Fibroblast of mammary gland (primary cell): ENCODE measurements around the gene CNOT4.

ENCODE experiments used
- DNase-seq: peaks from one replicate; pipeline ENCODE4 v3.0.0-alpha.2; 2010; ENCODE audit warnings: low read depth
- H3K4me3 ChIP-seq: 2 replicates; pipeline ENCODE4 v1.5.1; 2011; ENCODE audit warnings: low read depth, mild to moderate bottlenecking, low read length, moderate library complexity; ENCODE audit not compliant: control insufficient read depth
- TF ChIP-seq, protein P1 (sequence below): conservative IDR thresholded peaks from 2 replicates; pipeline ENCODE4 v1.5.1; 2011; ENCODE audit warnings: low read depth, low read length, inconsistent platforms; ENCODE audit not compliant: control insufficient read depth, insufficient read depth

The CNOT4 gene

GRCh38 chr7:135397689-135398088 lies 112.2 kb downstream of the CNOT4 start:
- no peak for DNase-seq
- TF ChIP-seq, protein P1, sequence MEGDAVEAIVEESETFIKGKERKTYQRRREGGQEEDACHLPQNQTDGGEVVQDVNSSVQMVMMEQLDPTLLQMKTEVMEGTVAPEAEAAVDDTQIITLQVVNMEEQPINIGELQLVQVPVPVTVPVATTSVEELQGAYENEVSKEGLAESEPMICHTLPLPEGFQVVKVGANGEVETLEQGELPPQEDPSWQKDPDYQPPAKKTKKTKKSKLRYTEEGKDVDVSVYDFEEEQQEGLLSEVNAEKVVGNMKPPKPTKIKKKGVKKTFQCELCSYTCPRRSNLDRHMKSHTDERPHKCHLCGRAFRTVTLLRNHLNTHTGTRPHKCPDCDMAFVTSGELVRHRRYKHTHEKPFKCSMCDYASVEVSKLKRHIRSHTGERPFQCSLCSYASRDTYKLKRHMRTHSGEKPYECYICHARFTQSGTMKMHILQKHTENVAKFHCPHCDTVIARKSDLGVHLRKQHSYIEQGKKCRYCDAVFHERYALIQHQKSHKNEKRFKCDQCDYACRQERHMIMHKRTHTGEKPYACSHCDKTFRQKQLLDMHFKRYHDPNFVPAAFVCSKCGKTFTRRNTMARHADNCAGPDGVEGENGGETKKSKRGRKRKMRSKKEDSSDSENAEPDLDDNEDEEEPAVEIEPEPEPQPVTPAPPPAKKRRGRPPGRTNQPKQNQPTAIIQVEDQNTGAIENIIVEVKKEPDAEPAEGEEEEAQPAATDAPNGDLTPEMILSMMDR: no peak
- no peak overlapping the region for H3K4me3 ChIP-seq

- H3K4me3 ChIP-seq: no peak overlapping the region
- TF ChIP-seq, protein P1: no peak
- DNase-seq: no peak
Observed at GRCh38 chr7:135392701-135393100, 117.2 kb downstream of the CNOT4 start.

DNA sequence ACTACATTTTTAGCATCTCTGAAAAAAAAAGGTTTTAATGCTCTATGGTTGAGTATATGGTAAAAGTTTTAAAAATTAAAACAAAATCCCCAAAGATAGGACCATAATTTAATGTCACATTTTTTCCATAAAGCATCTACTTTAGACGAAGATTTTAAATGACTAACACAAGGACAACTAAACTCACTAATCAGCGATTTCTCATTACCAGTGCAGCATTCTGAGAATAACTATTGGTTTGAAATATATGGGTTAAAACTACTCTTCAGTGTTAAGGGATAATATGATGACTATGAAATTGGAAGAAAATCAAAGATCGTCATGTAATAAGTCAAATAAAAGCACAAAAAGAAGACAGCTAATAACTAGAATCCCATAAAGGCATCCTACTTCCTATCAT lies 118.4 kb downstream of the CNOT4 start:
- no peak overlapping the region for H3K4me3 ChIP-seq
- TF ChIP-seq, protein P1: no peak
- no peak for DNase-seq

DNA sequence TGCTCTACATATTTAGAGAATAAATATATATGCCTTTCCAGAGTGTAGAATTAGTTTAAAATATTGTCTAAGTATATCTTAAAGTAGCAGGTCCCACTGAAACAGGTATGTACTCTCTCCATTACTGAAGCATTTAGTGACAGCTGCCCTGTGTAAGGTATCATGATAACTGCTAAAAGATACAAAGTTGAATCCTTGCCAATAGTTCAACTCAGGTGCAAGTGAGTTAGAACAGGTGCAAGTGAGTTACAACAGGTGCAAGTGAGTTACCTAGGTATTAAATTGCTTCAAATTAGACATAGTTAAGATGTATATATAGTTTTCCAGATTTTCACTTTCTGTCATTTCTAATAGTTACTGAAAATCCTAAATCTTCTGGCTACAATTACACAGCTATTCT lies 119.1 kb downstream of the CNOT4 start:
- no peak overlapping the region for H3K4me3 ChIP-seq
- no peak for DNase-seq
- TF ChIP-seq, protein P1: no peak

GRCh38 chr7:135389971-135390370 lies 119.9 kb downstream of the CNOT4 start:
- TF ChIP-seq, protein P1: no peak
- H3K4me3 ChIP-seq: no peak overlapping the region
- no peak for DNase-seq

- TF ChIP-seq, protein P1: no peak
- H3K4me3 ChIP-seq: no peak overlapping the region
- no peak for DNase-seq
Observed at GRCh38 chr7:135388616-135389015, 121.3 kb downstream of the CNOT4 start.

GRCh38 chr7:135386776-135387175 lies 123.1 kb downstream of the CNOT4 start:
- H3K4me3 ChIP-seq: no peak overlapping the region
- DNase-seq: no peak
- TF ChIP-seq, protein P1: no peak
